GM06990 (cell line): Measurements from ENCODE around the gene SV2B.
"Not testable (repeated sequence)": the region's sequence is repeated elsewhere in the genome, so short reads cannot be mapped to it uniquely, and the experiment has no call there.

ENCODE experiments used
- DNase-seq: peaks from one replicate; pipeline ENCODE4 v3.0.0-alpha.2; 2011; ENCODE audit not compliant: insufficient read length; ENCODE audit errors: extremely low read depth
- H3K27me3 ChIP-seq: replicated peaks from 2 replicates; pipeline ENCODE4 v1.6.0; 2011; ENCODE audit warnings: low read length; ENCODE audit not compliant: control insufficient read depth, insufficient read depth
- H3K36me3 ChIP-seq: 2 replicates; pipeline ENCODE4 v1.5.1; 2011; ENCODE audit warnings: low read length; ENCODE audit not compliant: control insufficient read depth, insufficient read depth
- H3K4me3 ChIP-seq: replicated peaks from 2 replicates; pipeline ENCODE4 v1.5.1; 2011; ENCODE audit warnings: low read depth, mild to moderate bottlenecking, control low read depth, low read length
- TF ChIP-seq, protein P1 (sequence below): IDR thresholded peaks from 2 replicates; pipeline ENCODE4 v1.5.1; 2011; ENCODE audit warnings: low read length, control low read depth, mild to moderate bottlenecking, inconsistent platforms; ENCODE audit not compliant: insufficient read depth, poor library complexity, severe bottlenecking

SV2B gene

GRCh38 chr15:91072161-91072560, 27.9 kb upstream of the SV2B start:
- TF ChIP-seq, protein P1, sequence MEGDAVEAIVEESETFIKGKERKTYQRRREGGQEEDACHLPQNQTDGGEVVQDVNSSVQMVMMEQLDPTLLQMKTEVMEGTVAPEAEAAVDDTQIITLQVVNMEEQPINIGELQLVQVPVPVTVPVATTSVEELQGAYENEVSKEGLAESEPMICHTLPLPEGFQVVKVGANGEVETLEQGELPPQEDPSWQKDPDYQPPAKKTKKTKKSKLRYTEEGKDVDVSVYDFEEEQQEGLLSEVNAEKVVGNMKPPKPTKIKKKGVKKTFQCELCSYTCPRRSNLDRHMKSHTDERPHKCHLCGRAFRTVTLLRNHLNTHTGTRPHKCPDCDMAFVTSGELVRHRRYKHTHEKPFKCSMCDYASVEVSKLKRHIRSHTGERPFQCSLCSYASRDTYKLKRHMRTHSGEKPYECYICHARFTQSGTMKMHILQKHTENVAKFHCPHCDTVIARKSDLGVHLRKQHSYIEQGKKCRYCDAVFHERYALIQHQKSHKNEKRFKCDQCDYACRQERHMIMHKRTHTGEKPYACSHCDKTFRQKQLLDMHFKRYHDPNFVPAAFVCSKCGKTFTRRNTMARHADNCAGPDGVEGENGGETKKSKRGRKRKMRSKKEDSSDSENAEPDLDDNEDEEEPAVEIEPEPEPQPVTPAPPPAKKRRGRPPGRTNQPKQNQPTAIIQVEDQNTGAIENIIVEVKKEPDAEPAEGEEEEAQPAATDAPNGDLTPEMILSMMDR = no peak
- Histone ChIP-seq H3K36me3 (no peaks in the 10 kb centered on the region), H3K27me3 (no peaks in the 10 kb centered on the region), H3K4me3 (no peak overlapping the region)
- DNase-seq = no peak

DNA sequence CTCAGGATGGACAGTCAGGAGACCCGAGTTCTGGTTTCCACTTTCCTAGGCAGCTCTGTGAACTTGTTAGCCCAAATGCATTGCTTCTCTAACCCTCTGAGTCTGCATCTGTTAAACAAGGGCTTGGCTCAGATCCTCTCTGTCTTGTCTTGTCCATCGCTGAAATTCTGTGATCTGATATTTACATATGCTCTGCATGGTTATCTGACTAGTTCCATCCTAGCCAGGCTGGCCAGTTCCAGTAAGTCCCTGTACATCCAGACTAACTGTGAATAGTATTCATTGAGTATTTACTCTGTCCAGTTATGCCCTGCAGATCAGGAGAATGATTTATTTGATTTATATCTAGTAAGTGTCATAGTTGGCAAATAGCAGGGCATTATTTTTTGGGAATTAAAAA, 27.0 kb upstream of the SV2B start:
- DNase-seq = no peak
- TF ChIP-seq, protein P1 = no peak
- no peaks in the 10 kb centered on the region for H3K27me3 ChIP-seq
- H3K36me3 ChIP-seq = no peaks in the 10 kb centered on the region
- H3K4me3 ChIP-seq = no peak overlapping the region

- no peak for DNase-seq
- Histone ChIP-seq H3K36me3 (no peaks in the 10 kb centered on the region), H3K4me3 (no peak overlapping the region), H3K27me3 (no peaks in the 10 kb centered on the region)
- TF ChIP-seq, protein P1 = no peak
Observed at GRCh38 chr15:91073768-91074167, 26.3 kb upstream of the SV2B start.

- Histone ChIP-seq H3K4me3 (no peak overlapping the region), H3K27me3 (no peaks in the 10 kb centered on the region), H3K36me3 (no peaks in the 10 kb centered on the region)
- DNase-seq = no peak
- TF ChIP-seq, protein P1 = no peak
Observed at GRCh38 chr15:91075739-91076138, 24.3 kb upstream of the SV2B start.

DNA sequence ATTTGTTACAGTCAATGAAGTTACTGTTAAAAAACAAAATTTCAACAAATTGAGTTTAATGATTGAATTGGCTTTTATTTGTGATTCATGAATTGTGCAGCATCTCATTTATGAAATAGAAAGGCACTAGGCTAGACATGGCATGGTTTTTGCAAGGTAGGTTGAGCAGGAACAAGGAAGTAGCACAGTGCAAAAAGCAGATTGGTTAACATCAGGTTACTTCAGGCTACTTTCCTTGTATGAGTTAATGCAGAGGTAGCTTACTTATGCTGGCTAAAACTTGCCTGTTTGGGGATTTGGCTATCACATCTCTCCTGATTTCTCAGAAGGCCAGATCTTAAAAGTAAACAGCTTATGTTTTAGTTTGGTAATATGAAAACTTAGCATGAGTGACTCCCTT, 23.0 kb upstream of the SV2B start:
- TF ChIP-seq, protein P1 = no peak
- no peaks in the 10 kb centered on the region for H3K27me3 ChIP-seq

GRCh38 chr15:91093866-91094265, 6.2 kb upstream of the SV2B start:
- not testable (repeated sequence) for H3K27me3 ChIP-seq, H3K4me3 ChIP-seq, H3K36me3 ChIP-seq, DNase-seq

More for the DNA sequence above, 23.0 kb upstream of the SV2B start:
- H3K4me3 ChIP-seq = no peak overlapping the region
- DNase-seq = no peak
- H3K36me3 ChIP-seq = no peaks in the 10 kb centered on the region
